Fibroblast of pulmonary artery (primary cell): ENCODE results near the gene SETMAR.

Experiments
- DNase-seq: peaks from one replicate; pipeline ENCODE4 v3.0.0-alpha.2; 2010; ENCODE audit warnings: low read depth
- H3K4me3 ChIP-seq: replicated peaks from 2 replicates; pipeline ENCODE4 v1.5.1; 2011; ENCODE audit warnings: low read depth, mild to moderate bottlenecking, control low read depth, low read length, moderate library complexity
- CTCF ChIP-seq: IDR thresholded peaks from 2 replicates; pipeline ENCODE4 v1.5.1; 2011; ENCODE audit warnings: mild to moderate bottlenecking, control low read depth, low read length, inconsistent platforms; ENCODE audit errors: missing control alignments

The SETMAR gene

DNA sequence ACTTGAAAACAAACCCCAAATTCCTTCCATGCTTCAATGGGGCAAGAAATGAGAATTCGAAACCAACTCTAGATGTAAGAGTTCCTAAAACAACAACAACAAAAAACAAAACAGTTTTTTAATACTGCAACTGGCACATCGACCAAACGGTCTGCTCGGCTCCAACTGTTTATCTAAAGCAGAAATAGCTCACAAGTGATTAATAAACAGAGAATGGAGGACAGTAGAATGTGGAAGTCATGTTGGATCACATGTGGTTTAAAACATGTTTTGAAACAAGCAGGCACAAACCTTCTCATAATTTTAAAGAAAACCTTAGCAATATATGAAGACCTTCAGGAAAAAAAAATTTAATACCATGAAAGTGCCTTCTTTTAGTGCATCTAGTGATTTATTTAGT, 55.1 kb downstream of the SETMAR start:
- DNase-seq, result no peak
- no peak for TF ChIP-seq CTCF
- no peak overlapping the region for H3K4me3 ChIP-seq

DNA sequence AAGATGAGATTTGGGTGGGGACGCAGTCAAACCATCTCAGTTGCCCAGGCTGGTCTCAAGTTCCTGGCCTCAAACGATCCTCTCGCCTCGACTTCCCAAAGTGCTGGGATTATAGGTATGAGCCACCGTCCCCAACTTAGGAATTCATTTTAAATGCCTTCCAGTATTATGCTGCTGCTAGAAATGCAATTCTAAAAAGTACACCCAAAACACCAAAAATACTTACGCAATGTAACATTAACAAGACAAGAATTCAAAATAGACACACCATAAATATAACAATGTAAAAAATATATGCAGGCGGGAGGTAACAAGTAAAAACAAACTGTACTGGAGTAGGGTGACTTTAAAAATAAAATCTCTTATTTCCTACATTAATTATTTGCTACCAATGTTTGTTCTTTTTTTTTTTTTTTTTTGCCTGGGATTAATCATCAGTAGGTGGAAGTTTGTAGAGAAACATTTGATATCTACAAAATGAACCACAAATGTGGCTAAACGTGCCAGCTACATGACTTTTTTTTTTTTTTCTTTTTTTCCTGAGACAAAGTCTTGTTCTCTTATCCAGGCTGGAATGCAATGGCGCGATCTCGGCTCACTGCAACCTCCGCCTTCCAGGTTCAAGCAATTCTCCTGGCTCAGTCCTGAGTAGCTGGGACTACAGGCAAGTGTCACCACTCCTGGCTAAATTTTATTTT, 56.8 kb downstream of the SETMAR start:
- no peak overlapping the region for H3K4me3 ChIP-seq
- no peak for TF ChIP-seq CTCF
- DNase-seq, result no peak

DNA sequence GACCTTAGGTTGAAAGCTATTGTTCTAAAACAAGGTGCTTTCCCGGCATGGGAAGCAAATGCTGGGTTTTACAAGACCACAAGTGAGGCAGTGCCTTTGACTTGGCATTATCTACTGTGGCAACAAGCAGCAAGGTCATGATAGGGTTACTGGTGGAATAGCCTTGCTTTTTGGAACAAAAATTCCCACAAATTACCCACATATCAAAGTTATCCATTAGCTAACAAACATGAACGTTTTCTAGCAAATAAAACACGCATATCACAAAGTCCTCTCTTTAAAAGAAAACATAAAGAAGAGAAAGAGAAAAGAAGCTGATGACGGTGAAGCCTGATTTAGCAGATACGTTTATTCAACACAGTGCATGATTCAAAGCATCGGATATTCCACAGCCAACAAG, 57.6 kb downstream of the SETMAR start:
- no peak for TF ChIP-seq CTCF
- no peak overlapping the region for H3K4me3 ChIP-seq
- DNase-seq, result no peak

DNA sequence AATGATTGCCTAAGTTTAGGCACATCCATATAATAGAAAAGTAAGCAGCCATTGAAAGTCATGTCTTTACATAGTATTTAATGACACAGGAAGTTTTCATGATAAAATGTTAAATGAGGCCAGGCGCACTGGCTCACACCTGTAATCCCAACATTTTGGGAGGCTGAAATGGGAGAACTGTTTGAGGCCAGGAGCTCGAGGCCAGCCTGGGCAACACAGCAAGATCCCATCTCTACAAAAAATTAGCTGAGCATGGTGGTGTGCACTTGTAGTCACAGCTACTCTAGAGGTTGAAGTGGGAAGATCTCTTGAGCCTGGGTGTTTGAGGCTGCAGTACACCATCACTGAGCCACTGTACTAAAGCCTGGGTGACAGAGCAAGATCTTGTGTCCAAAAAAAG, 59.4 kb downstream of the SETMAR start:
- TF ChIP-seq CTCF, result no peak
- DNase-seq, result no peak
- no peak overlapping the region for H3K4me3 ChIP-seq
